Calu3 (cell line): ENCODE results near the gene LRRFIP1. TPM values are rescaled to one million over a fixed set of nuclear protein-coding genes. Genes with fewer than 3 reads are reported as not detected.

Source experiments
- BruUV-seq: library from RNA; stranded (reverse); fragments of 400-500 nt; replicated peaks from 2 replicates; lab custom pipeline; 2021; lab: Mats Ljungman, UMichigan
- CTCF ChIA-PET: fragments of 300-600 bp; sonication (Branson Sonifier 250); formaldehyde crosslinking; loops from one replicate; lab custom pipeline; 2022; ENCODE audit warnings: antibody characterized with exemption; lab: Charles Lee
- DNase-seq: peaks from one replicate; pipeline ENCODE4 v3.0.0; 2022
- H3K27ac Mint-ChIP-seq: one replicate; pipeline ENCODE4 v1.8.0; 2022; ENCODE audit warnings: mixed read lengths; ENCODE audit not compliant: unreplicated experiment
- H3K27me3 Mint-ChIP-seq: one replicate; pipeline ENCODE4 v1.8.0; 2022; ENCODE audit warnings: mixed read lengths; ENCODE audit not compliant: unreplicated experiment
- H3K36me3 Mint-ChIP-seq: one replicate; pipeline ENCODE4 v1.8.0; 2022; ENCODE audit warnings: mild to moderate bottlenecking, moderate library complexity, mixed read lengths; ENCODE audit not compliant: insufficient read depth, unreplicated experiment
- H3K4me1 Mint-ChIP-seq: one replicate; pipeline ENCODE4 v1.8.0; 2022; ENCODE audit warnings: mild to moderate bottlenecking, low read depth, mixed read lengths; ENCODE audit not compliant: unreplicated experiment
- H3K4me3 Mint-ChIP-seq: one replicate; pipeline ENCODE4 v1.8.0; 2022; ENCODE audit warnings: mild to moderate bottlenecking, low read depth, moderate library complexity, mixed read lengths; ENCODE audit not compliant: unreplicated experiment
- H3K9me3 Mint-ChIP-seq: one replicate; pipeline ENCODE4 v1.8.0; 2022; ENCODE audit warnings: low read depth, mixed read lengths; ENCODE audit not compliant: unreplicated experiment
- intact Hi-C: fragments of 100-400 bp; cut with micrococcal nuclease; formaldehyde crosslinking; loops from one replicate; pipeline ENCODE4 v1.10.0; 2022; ENCODE audit not compliant: unreplicated experiment
- total RNA-seq: library from RNA; stranded (reverse); gene quantifications from 2 replicates; pipeline ENCODE4 v1.2.3, GENCODE V29; 2022
- TF ChIP-seq, protein P1 (sequence below): fragments of 200-600 bp; IDR thresholded peaks from one replicate; pipeline ENCODE4 v1.8.0; 2022; ENCODE audit warnings: antibody characterized with exemption; ENCODE audit not compliant: unreplicated experiment

The LRRFIP1 gene
- total RNA-seq, 1 experiment from 2014 or later = 161 TPM

GRCh38 chr2:237739101-237739500, 111.7 kb downstream of the LRRFIP1 start:
- Mint-ChIP-seq H3K27ac (no peak overlapping the region), H3K27me3 (no peaks in the 10 kb centered on the region), H3K4me1 (peaks cover 45% of the 10 kb centered on the region), H3K9me3 (no peaks in the 10 kb centered on the region), H3K36me3 (peaks cover 78% of the 10 kb centered on the region), H3K4me3 (no peak overlapping the region)
- CTCF ChIA-PET = interaction anchor here (0.6 kb wide), 1 partner anchor 777 kb away, joined by 5 read pairs; no protein-coding TSS in a partner anchor
- intact Hi-C loops = no loop called here
- no TSS peak for BruUV-seq
- TF ChIP-seq, protein P1, sequence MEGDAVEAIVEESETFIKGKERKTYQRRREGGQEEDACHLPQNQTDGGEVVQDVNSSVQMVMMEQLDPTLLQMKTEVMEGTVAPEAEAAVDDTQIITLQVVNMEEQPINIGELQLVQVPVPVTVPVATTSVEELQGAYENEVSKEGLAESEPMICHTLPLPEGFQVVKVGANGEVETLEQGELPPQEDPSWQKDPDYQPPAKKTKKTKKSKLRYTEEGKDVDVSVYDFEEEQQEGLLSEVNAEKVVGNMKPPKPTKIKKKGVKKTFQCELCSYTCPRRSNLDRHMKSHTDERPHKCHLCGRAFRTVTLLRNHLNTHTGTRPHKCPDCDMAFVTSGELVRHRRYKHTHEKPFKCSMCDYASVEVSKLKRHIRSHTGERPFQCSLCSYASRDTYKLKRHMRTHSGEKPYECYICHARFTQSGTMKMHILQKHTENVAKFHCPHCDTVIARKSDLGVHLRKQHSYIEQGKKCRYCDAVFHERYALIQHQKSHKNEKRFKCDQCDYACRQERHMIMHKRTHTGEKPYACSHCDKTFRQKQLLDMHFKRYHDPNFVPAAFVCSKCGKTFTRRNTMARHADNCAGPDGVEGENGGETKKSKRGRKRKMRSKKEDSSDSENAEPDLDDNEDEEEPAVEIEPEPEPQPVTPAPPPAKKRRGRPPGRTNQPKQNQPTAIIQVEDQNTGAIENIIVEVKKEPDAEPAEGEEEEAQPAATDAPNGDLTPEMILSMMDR = no peak
- no peak for DNase-seq

DNA sequence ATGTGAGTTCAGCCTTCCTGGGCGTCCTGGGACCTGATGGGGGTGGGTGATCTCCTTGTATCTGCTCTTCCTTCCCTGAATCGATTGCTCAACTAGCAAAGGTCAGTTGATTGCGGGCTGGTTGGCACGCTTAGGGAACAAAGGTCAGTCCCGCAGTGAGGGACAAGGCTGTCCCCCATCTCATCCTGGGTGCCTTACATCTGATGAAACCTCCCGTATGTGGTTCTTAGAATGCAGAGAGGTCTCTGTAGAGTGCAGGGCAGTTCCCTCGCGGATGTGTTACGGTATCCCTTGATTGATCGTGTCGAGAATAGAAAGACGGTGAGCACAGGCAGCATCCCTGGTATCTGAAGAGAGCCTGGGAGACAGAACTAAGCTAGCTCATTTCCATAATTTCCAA, 114.8 kb downstream of the LRRFIP1 start:
- Mint-ChIP-seq H3K27me3 (no peaks in the 10 kb centered on the region), H3K27ac (peak overlapping the region; percentile 76), H3K4me3 (peak overlapping the region; percentile 20), H3K9me3 (no peaks in the 10 kb centered on the region), H3K4me1 (peaks cover 54% of the 10 kb centered on the region), H3K36me3 (peaks cover 79% of the 10 kb centered on the region)
- TF ChIP-seq, protein P1 = no peak
- CTCF ChIA-PET = interaction anchor here (1.5 kb wide), 1 partner anchor 137 kb away, joined by 3 read pairs; no protein-coding TSS in a partner anchor
- intact Hi-C loops = no loop called here
- DNase-seq = no peak
- no TSS peak for BruUV-seq

DNA sequence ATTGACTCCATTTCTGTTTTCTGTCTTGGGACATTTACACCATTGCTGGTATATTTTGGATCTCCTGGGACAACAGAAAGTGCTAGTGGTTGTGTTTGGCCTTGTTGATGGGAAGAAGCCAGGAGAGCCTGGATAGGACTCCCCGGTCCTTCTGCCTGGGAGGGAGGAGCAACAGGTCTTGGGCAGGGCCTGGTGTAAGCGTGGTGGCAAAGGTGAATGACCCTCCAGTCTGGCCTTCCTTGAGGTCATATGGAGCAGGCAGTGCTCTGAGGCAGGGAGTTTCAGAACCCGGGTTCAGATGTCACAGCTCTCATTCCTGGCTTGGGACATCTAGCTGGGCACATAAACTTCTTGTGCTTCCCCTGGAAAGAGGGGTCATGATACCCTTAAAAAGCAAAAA, 115.2 kb downstream of the LRRFIP1 start:
- H3K9me3 Mint-ChIP-seq = no peaks in the 10 kb centered on the region
- no TSS peak for BruUV-seq
- TF ChIP-seq, protein P1 = no peak
- H3K27me3 Mint-ChIP-seq = no peaks in the 10 kb centered on the region
- peaks cover 52% of the 10 kb centered on the region for H3K4me1 Mint-ChIP-seq
- H3K36me3 Mint-ChIP-seq = peaks cover 81% of the 10 kb centered on the region
- CTCF ChIA-PET = interaction anchor here (0.7 to 1.5 kb wide), 2 partner anchors 48 to 137 kb away, joined by 3 to 5 read pairs; no protein-coding TSS in a partner anchor
- peak overlapping the region; percentile 76 for H3K27ac Mint-ChIP-seq
- intact Hi-C loops = no loop called here
- H3K4me3 Mint-ChIP-seq = peak overlapping the region; percentile 20
- no peak for DNase-seq

GRCh38 chr2:237743024-237743423, 115.6 kb downstream of the LRRFIP1 start:
- TF ChIP-seq, protein P1 = no peak
- Mint-ChIP-seq H3K27me3 (no peaks in the 10 kb centered on the region), H3K4me3 (peak overlapping the region; percentile 20), H3K9me3 (no peaks in the 10 kb centered on the region), H3K27ac (peak overlapping the region; percentile 76), H3K4me1 (peaks cover 48% of the 10 kb centered on the region), H3K36me3 (peaks cover 81% of the 10 kb centered on the region)
- intact Hi-C loops = no loop called here
- BruUV-seq = no TSS peak
- CTCF ChIA-PET = interaction anchor here (0.7 to 1.5 kb wide), 2 partner anchors 48 to 137 kb away, joined by 3 to 5 read pairs; no protein-coding TSS in a partner anchor
- no peak for DNase-seq
